Fibroblast of skin of left biceps (primary cell): Measurements from ENCODE around the gene DAG1.
"Not testable (repeated sequence)": the region's sequence is repeated elsewhere in the genome, so short reads cannot be mapped to it uniquely, and the experiment has no call there.

Experiments used
- DNase-seq, 2 experiments: peaks; one replicate each; pipeline ENCODE4 v3.0.0-alpha.2; 2013; ENCODE audit warnings: low read depth in 2 of 2

The DAG1 gene

GRCh38 chr3:49470714-49471420 is 800 bp downstream of the DAG1 start:
- DNase-seq, result no peak

GRCh38 chr3:49471856-49472495 is 1.9 kb downstream of the DAG1 start:
- no peak for DNase-seq

- DNase-seq, result no peak
Measured at GRCh38 chr3:49476563-49476962, 6.5 kb downstream of the DAG1 start.

DNA sequence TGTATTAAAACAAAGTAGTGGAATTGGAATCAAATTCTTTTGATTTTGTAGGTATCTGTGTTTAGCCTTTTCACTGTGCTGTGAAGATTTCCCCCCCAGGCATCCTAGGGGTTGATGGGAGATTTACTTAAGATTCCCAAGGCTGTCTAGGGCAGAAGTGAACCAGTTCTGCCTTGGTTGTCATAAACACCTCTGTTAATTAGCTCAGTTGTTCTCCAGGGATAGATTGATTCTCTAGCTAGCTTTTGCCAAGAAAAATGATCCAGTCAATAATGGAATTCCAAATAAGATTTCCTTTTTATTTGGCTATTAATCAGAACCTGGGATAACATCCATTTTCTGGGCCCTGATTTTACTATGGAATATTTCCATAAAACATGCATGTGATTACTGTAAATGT is 12.7 kb downstream of the DAG1 start:
- no peak for DNase-seq

DNA sequence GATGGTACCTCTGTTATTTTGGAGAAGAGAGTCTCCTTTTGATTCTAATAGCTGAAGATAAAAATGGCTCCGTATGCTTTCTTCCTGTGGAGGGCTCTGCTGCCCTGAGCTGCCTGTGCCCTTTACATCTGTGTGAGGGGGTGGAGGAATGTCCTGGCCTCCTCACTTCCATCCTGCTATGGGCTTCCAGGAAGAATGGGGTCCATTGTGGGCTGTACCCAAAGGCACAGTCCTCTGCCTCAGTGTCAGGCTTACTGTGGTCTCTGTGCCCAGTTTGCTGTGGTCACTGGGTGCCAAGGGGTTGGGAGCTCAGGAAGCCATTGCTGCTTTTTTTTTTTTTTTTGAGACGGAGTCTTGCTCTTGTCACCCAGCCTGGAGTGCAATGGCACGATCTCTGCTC is 14.4 kb downstream of the DAG1 start:
- DNase-seq, result no peak

- DNase-seq, result no peak
Measured at GRCh38 chr3:49489247-49489646, 19.2 kb downstream of the DAG1 start.

- no peak for DNase-seq
Measured at GRCh38 chr3:49492969-49493368, 22.9 kb downstream of the DAG1 start.

- DNase-seq, result no peak
Measured at GRCh38 chr3:49493901-49494300, 23.8 kb downstream of the DAG1 start.

GRCh38 chr3:49495023-49495422 is 25.0 kb downstream of the DAG1 start:
- DNase-seq, result no peak

- DNase-seq, result not testable (repeated sequence)
Measured at GRCh38 chr3:49496845-49497244, 26.8 kb downstream of the DAG1 start.

DNA sequence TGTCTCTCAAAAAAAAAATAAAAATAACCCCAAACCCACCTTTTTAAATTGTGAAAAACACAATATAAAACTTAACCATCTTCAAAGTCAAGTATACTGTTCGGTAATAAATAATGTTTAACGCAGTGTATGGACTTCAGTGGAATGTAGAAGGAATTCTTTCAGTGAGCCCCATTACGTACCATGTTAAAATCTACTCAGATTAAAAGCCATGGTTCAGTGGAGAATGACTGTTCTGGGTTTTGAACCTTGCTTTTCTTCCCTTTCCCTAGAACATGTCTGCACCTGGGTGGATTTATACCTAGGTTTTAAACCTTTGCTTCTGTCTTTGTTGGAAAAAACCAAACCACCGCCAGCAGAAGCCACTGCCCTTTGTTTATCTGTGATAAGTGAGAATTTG is 27.5 kb downstream of the DAG1 start:
- DNase-seq, result no peak

- no peak for DNase-seq
Measured at GRCh38 chr3:49498239-49498638, 28.2 kb downstream of the DAG1 start.

- no peak for DNase-seq
Measured at GRCh38 chr3:49498648-49499047, 28.6 kb downstream of the DAG1 start.

DNA sequence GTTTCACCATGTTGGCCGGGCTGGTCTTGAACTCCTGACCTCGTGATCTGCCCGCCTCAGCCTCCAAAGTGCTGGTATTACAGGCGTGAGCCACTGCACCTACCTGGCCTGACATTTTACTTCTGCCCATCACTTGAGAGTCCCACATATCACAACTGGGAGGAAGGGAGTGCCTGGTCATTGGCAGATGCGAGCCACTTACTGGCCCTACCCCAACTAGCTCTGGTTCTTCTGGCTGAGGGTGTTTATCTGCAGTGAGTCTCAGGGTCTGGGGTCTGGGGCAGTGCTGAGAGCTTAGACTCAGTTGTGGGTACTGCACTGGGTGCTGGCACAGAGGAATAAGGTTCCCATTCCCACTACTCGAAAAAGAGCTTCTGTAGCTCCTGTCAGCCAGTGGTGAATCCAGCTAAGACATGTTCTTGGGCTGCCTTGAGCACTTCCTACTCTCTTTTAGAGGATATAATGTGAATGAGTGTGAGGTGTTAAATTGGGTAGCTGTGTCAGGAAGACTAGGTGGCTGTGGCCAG is 30.2 kb downstream of the DAG1 start:
- no peak for DNase-seq

- peak; percentile 81 to 84 for DNase-seq
Measured at GRCh38 chr3:49500732-49501609, 30.9 kb downstream of the DAG1 start.

DNA sequence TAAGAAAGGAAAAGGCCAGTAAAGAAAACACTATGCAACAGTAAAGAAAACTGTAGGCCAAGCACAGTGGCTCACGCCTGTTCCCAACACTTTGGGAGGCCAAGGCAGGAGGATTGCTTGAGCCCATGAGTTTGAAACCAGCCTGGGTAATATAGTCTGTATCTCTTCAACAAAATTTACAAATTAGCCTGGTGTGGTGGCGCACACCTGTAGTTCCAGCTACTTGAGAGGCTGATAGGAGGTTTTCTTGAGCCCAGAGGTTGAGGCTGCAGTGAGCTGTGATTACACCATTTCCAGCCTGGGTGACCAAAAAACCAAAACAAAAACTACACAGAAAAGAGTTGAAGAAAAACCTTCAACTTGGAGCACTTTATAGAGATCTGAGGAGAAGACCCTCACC is 31.8 kb downstream of the DAG1 start:
- DNase-seq, result no peak

DNA sequence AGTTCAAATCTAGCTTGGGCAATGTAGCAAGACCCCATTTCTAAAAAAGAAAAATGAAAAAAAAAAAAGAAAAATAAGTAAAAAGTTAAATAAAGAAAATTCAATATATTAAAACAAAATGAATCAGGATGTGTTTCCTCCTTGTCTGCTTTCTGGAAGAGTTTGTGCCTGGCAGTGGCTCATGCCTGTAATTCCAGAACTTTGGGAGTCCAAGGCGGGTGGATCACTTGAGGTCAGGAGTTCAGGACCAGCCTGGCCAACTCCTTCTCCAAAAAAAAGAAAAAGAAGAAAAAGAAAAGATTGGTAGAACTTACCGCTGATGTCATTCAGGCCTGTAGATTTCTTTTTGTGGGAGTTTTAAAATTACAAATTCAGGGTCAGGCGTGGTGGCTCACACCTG is 36.8 kb downstream of the DAG1 start:
- no peak for DNase-seq

DNA sequence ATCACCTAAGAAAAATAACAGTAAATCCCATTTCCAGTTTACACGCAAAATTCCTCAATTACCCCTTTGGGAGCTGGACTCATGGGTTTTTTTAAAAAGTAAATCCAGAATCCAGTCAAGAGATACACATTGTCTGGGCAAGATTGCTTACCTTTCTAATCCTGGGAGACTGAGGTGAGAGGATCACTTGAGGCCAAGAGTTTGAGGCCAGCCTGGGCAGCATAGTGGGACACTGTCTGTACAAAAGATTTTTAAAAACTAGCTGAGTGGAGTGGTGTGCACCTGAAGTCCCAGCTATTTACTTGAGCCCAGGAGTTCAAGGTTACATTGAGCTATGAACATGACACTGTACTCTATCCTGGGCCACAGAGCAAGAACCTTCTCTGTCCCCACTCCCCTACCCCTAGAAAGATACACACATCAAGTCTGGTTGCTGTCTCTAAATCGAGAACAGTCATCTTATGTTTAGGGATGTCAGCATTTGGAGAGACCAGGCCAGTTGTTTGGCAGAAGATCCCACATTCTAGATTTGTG is 39.0 kb downstream of the DAG1 start:
- DNase-seq, result no peak

- DNase-seq, result no peak
Measured at GRCh38 chr3:49511639-49512038, 41.6 kb downstream of the DAG1 start.

GRCh38 chr3:49512781-49513355 is 42.8 kb downstream of the DAG1 start:
- DNase-seq, result no peak

DNA sequence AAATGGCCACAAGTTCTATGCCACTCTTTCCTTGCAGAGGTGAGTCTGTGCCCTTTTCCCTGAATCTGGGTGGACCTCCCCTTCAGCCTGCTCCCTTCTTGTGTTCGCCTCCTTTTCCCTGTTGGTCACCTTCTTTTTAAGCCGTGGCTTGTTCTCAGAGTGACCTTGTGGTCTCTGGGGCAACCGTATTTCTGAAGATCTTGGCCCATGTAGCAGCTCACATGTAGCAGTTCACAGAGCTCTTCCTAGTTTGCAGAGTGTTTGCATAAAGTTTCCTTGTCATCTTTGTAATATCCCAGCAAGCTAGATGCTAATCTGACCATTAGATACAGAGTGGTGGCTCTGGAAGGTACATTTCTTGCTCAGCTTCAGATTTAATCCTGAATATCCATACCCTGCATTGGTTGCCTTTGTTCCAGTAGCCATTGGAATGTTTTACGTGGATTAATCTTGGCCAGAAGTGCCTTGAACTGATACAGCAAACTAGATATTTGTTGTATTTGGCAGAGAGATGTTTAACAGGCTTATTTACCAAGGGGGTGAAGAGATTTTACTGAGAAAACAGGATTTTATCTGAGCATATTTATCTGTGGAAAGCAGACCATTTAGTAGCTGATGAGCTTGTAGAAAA is 43.5 kb downstream of the DAG1 start:
- DNase-seq, result no peak
